ENCODE results near the gene CNTNAP2.
"Not testable (repeated sequence)": the region's sequence is repeated elsewhere in the genome, so short reads cannot be mapped to it uniquely, and the experiment has no call there.

CNTNAP2 gene

DNA sequence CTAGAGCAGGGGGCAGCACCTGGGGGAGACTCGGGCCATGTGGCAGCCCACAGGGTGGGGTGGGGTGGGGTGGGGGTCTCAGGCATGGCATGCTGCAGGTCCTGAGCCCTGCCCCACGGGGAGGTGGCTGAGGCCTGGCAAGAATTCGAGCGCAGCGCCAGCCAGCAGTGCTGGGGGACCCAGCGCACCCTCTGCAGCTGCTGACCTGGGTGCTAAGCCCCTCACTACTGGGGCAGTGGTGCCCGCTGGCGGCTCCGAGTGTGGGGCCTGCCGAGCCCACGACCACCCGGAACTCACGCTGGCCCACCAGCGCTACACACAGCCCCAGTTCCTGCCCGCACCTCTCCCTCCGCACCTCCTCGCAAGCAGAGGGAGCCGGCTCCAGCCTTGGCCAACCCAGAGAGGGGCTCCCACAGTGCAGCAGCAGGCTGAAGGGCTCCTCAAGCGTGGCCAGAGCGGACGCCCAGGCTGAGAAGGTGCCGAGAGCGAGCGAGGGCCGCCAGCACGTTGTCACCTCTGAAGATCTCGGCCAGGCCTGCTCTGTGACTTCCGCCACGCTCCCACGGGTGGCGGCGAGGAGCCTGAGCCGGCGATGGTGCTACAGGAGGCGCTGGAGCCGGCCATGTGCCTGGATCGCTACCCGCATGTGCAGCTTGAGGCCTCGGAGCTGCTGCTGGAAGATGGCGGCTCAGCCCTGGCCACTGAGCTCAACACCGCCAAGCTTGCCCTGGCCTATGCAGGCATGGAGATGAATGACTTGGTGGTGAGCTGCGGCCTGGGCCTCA is 2328.9 kb downstream of the CNTNAP2 start:
- DNase-seq: no peak

DNA sequence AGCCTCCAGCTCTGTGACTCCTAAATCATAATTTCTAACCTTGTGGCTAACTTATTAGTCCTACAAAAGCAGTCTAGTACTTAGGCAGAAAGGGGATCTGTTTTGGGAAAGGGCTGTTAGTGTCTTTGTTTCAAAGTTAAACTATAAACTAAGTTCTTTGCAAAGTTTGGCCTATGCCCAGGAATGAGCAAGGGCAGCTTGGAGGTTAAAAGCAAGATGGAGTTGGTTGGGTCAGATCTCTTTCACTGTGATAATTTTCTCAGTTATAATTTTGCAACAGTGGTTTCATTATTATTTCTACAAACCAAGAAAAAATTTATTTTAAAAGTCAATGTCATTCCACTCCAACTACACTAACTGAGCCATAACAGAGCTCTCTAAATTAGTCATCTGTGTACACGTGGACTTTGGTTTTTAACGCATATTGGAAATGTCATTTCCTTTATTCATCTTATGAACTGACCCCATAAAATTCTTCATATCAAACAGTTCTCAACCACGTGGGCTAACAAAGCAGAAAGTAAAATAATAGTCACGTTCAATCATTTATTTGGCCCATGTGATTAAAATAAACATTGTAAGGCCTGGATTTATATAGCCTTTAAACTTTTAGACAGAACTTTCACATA is 2330.7 kb downstream of the CNTNAP2 start:
- no peak for DNase-seq

DNA sequence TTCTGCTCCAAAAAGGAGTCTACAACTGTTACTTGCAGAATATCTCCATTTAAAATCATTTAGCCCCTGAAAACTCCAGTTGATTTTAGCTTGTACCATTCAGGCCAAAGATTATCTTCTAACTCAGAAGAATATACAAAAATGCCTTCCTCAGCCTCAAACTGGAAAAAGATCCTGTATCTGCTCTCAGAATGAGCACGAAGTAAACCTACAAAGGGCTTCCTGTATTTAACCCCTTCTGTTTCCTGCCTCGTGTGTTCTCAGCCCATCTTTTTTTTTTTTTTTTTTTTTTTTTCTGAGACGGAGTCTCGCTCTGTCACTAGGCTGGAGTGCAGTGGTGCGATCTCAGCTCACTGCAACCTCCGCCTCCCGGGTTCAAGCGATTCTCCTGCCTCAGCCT is 2334.9 kb downstream of the CNTNAP2 start:
- DNase-seq: not testable (repeated sequence)

DNA sequence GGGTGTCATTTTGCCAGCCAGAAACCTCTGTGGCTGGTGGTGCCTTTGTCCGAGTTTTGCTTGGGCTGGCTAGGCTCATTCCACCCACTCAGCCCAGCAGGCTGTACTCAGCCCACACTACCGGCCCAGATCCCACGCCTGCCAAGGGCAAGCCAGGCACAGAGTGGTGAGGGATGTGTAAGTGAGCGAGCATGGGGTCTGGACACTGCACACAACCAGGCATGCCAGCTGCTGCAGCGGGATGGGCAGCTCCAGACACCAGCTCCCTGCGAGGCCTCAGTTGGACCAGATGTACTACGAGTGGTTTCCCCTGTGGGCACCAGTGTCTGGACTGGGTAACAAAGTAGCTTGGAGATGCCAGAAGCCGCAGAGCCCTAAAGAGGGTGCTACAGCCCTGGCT is 2339.8 kb downstream of the CNTNAP2 start:
- DNase-seq: no peak

DNA sequence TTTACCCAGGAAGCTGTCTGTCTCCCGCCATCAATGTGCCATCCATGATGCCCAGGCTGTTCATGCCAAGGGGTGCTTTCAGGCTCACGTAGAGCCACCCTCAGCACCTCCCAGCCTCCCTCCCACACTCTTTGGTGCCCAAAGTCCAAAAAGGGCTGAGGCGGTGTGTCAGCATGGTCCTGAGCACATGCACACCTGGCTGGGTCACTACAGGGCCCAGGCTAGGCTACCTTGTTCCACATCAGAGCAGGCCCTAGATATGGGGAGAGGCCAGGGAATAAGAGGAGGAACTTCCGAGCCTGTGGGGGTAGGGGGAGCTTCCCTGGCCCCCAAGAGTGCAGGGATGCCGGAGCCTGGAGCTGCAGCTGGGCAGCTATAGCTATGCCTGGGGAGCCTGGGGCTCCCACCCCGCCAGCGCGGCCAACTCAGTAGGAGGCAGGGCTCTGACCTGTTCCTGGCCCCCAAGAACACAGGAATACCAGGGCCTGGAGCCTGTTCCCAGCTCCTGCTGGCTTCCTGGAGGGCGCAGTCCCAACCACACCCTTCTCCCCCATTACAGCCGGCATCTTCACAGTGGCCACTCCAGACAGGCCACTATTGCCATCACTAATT is 2340.8 kb downstream of the CNTNAP2 start:
- no peak for DNase-seq

DNA sequence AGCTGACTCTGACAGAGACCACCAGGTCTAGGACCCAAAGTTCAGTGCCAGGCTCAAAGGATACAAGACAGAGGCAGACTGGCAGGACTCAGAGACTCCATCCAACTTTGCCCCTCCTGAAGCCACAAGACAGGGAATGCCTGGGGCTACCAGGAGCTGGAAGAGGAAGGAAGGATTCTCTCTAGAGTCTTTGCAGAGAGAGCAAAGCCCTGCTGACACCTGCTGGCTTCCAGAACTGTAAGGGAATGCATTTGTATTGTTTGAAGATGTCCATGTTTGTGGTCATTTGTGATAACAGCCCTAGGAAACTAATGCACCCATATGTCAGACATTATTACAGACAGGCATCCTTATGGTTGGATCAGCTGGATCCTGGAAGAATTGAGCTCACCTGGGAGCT is 2341.7 kb downstream of the CNTNAP2 start:
- no peak for DNase-seq

DNA sequence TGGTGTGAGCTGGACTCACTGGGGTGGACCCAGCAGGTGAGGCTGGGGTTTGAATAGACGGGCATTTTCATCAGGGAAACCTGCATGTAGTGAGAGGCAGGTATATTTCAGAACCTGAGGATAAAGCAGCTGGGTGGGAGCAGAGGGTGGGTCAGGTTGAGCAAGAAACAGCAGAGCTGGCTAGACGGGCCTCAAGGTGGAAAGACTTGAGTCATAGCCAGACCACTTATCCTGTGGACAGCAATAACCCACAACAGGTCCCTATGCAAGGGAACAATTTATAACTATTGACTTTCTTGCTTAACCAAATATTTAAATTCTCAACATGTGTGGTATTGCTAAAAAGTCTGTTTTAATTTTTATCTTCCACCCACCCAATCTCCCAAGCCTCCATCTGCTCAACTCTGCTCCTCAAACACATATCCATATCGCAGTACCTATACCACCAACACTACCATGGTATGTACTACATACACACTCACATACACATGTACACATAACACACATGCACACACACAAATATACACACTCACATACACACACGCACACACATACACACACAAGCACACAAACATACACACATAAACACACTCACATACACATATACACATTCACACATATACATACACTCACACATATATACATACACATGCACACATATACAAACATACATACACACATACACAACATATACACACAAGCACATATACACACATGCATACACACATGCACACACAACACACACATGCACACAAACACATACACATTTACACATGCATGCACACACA is 2345.0 kb downstream of the CNTNAP2 start:
- DNase-seq: no peak

DNA sequence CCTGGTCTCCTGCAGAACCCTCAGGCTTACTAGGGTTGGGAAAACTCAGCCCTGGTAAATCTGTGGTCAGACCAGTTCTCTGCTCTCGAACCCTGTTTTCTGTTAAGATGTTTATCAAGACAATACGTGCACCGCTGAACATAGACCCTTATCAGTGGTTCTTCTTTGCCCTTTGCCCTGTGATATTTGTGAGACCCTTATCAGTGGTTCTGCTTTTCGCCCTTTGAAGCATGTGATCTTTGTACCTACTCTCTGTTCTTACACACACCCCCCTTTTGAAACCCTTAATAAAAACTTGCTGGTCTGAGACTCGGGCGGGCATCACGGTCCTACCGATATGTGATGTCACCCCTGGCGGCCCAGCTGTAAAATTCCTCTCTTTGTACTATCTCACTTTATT is 2346.2 kb downstream of the CNTNAP2 start:
- not testable (repeated sequence) for DNase-seq

DNA sequence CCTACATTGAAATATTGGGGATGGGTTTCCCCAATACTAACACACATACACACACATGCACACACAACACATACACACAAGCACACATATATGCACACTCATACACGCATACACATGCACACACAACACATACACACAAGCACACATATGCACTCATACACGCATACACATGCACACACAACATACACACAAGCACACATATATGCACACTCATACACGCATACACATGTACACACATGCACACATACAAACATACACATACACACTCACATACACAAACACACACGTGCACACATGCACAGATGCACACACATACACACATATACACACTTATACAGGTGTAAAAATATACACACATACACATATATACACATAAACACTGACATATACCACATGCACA is 2346.6 kb downstream of the CNTNAP2 start:
- DNase-seq: no peak

DNA sequence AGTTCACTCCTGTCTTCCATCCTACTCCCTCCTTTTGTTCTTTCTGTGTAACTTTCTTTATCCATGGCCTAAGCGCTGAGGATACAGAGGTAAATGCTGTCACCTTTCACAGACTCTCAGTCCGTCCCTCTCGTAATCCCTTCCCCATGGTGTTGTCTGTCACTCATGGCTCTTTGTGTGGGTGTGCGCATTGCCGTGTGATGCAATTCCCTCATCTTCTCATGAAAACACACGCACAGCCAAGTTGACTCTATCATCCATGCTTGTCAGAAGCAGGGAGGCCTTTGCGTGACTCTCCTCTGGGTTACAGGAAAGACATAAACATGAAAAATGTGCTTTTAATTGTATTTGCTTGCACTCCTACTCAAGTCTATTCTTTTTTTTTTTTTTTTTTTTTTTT is 2348.3 kb downstream of the CNTNAP2 start:
- DNase-seq: no peak

DNA sequence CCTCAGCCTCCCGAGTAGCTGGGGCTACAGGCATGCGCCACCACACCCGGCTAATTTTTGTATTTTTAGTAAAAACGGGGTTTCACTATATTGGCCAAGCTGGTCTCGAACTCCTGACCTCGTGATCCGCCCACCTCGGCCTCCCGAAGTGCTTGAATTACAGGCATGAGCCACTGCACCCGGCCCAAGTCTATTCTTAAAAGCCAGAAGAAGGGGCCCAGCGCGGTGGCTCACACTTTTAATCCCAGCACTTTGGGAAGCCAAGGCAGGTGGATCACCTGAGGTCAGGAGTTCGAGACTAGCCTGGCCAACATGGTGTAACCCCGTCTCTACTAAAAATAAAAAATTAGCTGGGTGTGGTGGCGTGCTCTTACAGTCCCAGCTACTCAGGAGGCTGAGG is 2348.8 kb downstream of the CNTNAP2 start:
- DNase-seq: not testable (repeated sequence)

DNA sequence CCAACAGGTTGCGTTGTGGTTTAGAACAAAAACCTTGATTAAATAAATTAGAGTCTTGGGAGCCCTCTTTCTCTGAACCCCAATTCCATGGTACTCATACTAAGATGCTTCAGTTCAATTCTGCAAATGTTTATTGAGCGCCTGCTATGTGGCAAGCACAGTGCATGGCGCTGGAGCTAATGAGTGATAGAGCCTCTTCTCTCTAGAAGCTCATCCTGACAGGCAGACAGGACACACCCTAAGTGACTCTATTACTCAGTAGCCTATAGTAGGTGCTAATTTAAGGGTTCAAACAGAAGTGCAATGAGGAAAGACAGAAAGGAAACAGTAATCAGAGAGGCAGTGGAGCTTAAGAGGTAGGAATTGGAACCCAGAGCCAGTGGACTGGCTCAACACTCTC is 2349.5 kb downstream of the CNTNAP2 start:
- DNase-seq: no peak

DNA sequence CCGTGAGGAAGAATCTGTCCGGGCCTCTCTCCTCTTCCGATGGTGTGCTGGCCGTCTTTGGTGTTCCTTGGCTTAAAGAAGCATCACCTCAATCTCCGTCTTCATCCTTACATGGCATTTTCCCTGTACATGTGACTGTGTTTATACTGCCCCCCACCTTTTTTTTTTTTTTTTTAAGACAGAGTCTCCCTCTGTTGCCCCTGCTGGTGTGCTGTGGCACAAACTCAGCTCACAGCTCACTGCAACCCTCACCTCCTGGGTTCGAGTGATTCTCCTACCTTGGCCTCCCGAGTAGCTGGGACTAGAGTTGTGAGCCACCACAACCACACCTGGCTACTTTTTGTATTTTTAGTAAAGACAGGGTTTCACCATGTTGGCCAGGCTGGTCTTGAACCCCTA is 2352.1 kb downstream of the CNTNAP2 start:
- no peak for DNase-seq
